ENCODE measurements around the gene RIC3. TPM values are rescaled to one million over a fixed set of nuclear protein-coding genes. Genes with fewer than 3 reads are reported as not detected.

The RIC3 gene
- total RNA-seq, 4 donors from 2014 or later, result 1.5 to 6.4 (median 3.7) TPM

DNA sequence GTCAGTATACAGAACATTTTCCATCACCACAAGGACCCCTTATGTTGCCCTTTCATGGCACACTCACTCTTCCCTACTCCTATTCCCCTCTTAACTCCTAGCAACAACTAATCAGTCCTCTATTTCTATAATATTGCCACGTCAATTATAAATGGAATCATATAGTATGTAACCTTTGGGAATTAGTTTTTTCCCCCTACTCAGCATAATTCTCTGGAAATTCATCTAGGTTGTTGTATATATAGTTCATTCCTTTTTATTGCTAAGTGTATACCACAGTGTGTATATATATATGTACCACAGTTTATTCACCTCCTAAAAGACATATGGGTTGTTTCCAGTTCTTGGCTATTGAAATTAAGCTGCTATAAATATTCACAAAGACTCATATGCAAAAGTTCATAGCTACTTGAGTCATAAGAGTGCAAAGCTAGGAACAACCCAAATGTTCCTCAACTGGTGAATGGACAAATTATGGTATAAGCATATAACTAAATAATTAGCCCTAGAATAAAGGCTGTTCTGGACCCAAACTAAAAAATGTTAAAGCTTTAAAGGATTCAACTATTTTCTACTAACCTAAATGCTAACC is 46.6 kb downstream of the RIC3 start:
- TF ChIP-seq, protein P1, sequence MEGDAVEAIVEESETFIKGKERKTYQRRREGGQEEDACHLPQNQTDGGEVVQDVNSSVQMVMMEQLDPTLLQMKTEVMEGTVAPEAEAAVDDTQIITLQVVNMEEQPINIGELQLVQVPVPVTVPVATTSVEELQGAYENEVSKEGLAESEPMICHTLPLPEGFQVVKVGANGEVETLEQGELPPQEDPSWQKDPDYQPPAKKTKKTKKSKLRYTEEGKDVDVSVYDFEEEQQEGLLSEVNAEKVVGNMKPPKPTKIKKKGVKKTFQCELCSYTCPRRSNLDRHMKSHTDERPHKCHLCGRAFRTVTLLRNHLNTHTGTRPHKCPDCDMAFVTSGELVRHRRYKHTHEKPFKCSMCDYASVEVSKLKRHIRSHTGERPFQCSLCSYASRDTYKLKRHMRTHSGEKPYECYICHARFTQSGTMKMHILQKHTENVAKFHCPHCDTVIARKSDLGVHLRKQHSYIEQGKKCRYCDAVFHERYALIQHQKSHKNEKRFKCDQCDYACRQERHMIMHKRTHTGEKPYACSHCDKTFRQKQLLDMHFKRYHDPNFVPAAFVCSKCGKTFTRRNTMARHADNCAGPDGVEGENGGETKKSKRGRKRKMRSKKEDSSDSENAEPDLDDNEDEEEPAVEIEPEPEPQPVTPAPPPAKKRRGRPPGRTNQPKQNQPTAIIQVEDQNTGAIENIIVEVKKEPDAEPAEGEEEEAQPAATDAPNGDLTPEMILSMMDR (IDR thresholded peaks at IDR 0.05; ENCODE audit: low read depth), result no peak

DNA sequence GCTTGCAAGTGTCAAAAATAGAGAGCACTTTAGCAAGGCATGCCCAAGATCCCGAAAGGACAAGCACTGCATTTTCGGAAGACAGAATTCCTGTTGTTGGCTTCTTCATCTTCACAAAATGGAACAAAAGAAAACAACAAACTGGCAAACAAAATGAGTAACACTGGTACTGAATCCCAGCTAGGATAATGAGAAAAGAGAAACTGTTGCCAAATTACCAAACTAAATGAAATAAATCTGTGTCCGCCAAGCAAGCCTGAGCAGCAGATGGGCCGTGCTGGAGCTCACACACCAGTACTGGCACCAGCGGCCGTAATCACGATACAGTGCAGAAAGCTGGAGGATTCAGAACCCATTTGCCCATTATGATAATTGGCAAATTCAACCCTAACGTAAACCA is 57.2 kb downstream of the RIC3 start:
- TF ChIP-seq, protein P1 (IDR thresholded peaks at IDR 0.05; ENCODE audit: low read depth), result no peak

- TF ChIP-seq, protein P1 (IDR thresholded peaks at IDR 0.05; ENCODE audit: low read depth), result no peak
These were observed 58.4 kb downstream of the RIC3 start for GRCh38 chr11:8110396-8110795.

GRCh38 chr11:8109675-8110074 is 59.1 kb downstream of the RIC3 start:
- TF ChIP-seq, protein P1 (IDR thresholded peaks at IDR 0.05; ENCODE audit: low read depth), result no peak

- TF ChIP-seq, protein P1 (IDR thresholded peaks at IDR 0.05; ENCODE audit: low read depth), result no peak
These were observed 60.4 kb downstream of the RIC3 start for GRCh38 chr11:8108421-8108820.

- TF ChIP-seq, protein P1 (IDR thresholded peaks at IDR 0.05; ENCODE audit: low read depth), result no peak
These were observed 61.2 kb downstream of the RIC3 start for GRCh38 chr11:8107642-8108041.

DNA sequence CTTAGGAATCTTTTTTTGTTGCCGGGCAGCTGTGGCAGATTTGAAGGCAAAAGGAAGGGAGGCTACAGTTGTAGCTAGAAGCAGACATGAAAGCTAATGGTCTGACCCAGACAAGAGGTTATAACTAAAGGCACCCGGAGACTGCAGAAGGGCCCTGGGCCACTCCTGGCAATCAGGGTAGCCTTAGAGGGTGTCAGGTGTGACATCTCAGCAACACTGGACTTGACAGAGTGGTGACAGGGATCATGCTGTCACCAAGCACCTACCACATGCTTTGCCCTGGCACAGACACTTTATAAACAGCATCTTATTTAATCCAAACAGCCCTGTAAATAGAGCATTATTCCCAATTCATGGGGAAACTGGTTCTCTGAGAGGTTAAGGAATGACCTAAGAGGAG is 62.1 kb downstream of the RIC3 start:
- TF ChIP-seq, protein P1 (IDR thresholded peaks at IDR 0.05; ENCODE audit: low read depth), result no peak
